Activated gamma-delta T cell treated with anti-CD3 and anti-CD28 coated beads, Interleukin-2, amount 50 U/mL, for 16 hours (primary cell): ENCODE measurements around the gene EPHA6.

Source experiments
- DNase-seq: peaks from one replicate; pipeline ENCODE4 v3.0.0-alpha.2; 2020; ENCODE audit warnings: low read depth

EPHA6 gene

DNA sequence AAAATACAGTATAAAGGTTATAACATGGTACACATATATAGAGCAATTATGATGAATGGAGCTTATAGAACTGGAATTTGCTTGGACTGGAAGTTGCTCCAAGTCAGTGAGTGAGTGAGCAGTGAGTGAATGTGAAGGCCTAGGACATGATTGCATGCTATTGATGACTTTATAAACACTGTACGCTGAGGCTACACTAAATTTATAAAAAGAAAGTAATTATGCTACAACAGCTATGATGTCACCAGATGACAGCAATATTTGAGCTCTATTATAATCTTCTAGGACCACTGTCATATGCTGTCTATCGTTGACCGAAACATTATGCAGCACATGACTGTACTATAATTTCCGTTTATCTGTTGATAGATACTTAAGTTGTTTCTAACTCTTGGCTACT is 463.3 kb downstream of the EPHA6 start:
- no peak for DNase-seq

DNA sequence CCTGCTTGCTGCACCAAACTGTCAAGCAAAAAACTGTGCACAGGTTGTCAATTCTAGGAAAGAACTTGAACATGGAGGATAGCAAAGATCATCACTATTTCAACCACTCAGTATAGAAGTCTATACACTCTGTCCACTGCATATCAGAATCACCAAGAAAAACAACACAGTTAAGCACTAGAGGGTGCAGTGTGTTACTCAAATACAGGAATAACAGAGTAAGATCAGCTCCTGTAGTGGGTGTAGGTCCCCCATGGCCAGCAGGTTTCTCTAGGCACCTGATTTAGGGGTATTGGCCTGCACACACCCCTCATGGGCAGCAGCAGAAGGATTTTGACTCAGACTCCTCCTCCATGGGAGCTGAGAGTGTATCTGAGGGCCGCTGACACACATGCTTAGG is 464.1 kb downstream of the EPHA6 start:
- no peak for DNase-seq

- no peak for DNase-seq
Measured at GRCh38 chr3:97291901-97292300, 477.5 kb downstream of the EPHA6 start.

- DNase-seq: no peak
Measured at GRCh38 chr3:97293596-97294131, 479.3 kb downstream of the EPHA6 start.

GRCh38 chr3:97297032-97297431 is 482.6 kb downstream of the EPHA6 start:
- no peak for DNase-seq

- no peak for DNase-seq
Measured at GRCh38 chr3:97301114-97301513, 486.7 kb downstream of the EPHA6 start.

GRCh38 chr3:97306226-97306625 is 491.8 kb downstream of the EPHA6 start:
- no peak for DNase-seq

DNA sequence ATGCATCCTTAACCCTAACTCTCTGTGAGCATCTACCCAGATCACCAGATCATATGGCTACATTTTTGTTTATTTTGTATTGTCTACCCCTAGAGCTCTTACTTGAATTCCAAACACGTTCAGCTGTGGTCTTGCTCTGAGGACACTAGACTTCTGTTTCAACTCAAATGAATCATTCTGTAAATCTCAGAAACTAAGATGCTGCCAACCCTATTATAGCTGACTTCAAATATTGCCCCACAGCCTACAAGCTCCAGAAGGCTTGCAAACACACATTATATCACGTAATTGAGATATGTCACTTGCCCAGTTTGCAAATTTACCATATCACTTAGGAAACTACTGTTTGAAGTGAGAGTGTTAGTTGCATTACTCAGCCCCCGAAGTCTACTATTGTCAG is 524.0 kb downstream of the EPHA6 start:
- no peak for DNase-seq

DNA sequence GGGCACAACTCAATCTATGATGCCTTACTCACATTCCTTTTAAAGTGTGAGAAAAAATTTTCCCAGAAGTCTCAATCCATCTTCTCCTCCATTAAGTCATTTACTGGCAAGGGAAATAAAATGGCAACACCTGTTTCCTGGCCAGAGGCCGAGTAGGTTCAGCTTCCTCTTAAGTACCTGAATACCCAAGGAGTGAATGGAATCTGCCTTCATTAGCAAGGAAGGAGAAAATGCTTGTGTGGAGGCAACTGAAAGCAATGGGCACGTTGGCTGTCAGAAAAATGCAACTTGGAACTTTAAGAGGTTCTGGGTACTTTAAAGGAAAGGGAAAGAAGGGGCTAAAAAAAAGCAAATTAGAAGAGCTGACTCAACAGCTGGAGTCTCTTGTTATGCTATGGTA is 526.5 kb downstream of the EPHA6 start:
- DNase-seq: no peak

DNA sequence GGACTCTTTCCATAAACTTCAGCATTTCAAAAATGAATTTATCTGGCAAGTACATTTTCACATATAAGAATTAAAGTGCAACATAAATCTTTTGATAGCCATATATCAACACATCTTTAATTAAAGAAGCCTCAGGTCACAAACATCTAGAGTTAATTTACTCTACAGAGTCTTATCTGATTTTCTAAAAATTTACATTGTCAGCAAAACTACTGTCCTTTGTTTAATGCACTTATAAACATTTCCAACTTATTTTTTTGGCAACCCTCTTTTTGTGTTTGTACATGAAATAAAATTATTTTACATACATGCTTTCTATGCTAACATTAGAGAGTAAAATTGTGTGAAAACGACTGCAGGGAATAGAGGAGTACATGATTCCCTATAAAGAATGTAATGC is 533.4 kb downstream of the EPHA6 start:
- DNase-seq: no peak

- DNase-seq: no peak
Measured at GRCh38 chr3:97350971-97351370, 536.6 kb downstream of the EPHA6 start.

DNA sequence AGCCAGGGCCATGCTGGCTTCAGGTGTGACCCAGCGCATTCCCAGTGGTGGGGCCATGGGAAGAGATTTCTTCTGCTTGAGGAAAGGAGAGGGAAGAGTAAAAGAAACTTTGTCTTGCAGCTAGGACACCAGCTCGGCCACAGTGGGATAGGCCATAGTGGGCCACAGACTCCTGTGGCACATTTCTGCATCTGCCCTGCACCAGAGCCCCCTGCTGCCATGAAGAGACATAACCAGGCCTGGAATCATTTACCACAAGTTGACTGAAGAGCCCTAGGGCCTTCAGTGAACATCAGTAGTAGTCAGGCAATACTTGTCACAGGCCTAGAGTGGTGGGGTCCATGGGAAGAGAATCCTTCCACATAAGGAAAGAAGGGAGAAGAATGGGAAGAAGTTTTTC is 538.8 kb downstream of the EPHA6 start:
- no peak for DNase-seq

DNA sequence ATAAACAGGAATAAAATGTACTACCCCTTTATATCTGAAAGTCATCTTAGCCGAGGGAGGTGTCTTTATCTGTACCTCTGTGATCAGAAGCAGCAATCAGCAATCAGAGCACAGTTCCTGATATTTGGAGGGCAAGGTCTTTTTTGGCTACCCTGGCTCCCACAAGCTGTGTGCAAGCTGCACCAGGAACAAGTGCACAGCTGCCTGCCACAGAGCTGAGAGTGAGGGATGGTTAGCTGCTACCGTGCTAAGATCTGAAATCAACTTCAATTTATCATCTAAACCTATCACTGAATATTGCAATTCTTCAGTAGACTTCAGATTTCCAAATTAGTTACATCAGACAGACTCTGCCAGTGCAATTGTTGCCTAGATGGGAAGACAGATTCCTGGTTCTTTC is 545.6 kb downstream of the EPHA6 start:
- DNase-seq: no peak

DNA sequence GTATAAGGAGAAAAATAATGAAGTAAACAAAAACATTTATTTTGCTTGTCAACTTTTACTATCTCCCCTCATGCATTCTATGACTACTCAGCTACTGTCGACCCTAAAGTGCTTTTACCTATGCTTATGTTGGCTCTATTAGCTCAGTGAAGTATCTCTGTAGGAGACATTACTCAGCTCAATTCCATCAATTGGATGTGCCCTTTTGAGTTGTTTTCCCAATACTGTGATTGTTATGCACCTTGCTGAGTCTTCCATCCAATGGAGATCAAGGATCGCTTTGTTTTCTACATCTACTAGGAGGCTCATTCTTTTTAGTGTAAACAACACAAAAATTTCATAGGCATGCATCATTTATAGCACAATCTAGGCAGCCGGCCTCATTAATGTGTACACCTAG is 546.4 kb downstream of the EPHA6 start:
- DNase-seq: no peak

DNA sequence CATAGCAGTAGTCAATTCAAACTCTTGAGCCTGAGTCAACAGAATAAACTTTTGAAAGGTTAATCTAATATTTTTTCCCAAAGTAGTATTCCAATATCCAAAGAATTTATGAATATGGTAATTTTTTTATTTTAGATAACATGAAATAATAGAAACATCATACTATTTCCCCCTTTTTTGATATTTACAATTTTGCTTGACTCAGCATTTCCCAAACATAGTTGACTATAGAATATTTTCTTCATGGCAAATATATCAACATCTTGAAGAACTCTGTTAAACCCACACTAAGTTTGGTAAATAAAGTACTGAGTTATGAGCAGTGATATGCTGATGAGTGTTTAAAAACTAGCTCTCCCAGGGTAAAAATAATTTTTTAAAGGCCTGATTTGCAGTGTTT is 570.2 kb downstream of the EPHA6 start:
- DNase-seq: no peak

GRCh38 chr3:97388774-97389173 is 574.4 kb downstream of the EPHA6 start:
- DNase-seq: no peak

DNA sequence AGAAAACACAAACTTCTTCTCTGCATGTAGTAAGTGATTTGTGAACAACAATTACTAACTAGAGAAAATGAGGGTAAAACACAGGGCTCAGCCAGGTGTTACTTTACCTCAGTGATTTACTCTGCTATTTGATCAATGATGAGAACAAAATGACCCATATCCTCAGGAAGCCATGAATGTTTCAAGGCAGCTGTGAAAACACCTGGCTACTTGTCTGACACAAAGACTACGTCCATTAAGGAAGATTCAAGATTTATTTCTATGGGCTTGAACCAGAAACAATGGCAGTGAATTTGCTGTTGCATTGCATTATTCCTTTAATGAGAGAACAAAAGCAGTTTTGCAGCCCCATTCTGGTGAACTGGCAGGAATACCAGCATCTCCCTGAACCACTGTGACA is 575.5 kb downstream of the EPHA6 start:
- no peak for DNase-seq

DNA sequence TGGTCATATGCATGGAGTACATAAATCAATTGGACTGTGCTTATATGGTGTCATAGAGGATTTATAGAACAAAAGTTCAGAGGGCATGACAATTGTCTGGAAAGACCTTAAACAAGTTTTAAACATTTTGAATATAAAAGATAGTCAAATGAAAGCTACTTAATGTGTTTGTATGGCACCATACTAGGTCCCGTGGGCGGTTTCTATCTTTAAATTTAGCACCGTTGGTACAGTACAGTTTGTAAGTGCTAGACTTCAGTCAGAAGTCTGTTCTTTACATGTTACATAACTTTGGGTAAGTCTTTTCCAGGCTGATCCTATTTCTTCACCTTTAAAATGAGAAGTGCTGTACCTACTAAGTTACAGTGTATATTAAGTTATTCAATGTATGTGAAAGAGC is 576.8 kb downstream of the EPHA6 start:
- DNase-seq: no peak

DNA sequence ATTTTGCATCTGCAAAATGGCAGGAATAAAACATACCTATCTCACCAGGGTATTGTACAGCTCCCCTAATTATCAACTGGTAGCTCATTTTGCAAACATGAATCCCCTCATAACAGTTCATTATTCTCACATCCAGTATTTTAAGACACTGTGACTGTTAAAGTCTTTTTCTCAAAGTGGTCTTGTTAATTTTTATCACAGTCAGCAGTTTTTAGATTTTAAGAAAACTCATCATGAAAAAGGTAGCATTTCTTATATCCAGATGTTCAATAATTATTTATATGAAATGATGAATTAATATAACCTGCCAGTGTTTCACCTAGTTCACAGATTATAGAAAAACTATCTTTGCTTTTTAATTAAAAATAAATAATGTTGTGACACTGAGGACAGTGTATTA is 595.2 kb downstream of the EPHA6 start:
- no peak for DNase-seq

GRCh38 chr3:97421565-97421964 is 607.2 kb downstream of the EPHA6 start:
- no peak for DNase-seq

GRCh38 chr3:97425002-97425401 is 610.6 kb downstream of the EPHA6 start:
- no peak for DNase-seq

DNA sequence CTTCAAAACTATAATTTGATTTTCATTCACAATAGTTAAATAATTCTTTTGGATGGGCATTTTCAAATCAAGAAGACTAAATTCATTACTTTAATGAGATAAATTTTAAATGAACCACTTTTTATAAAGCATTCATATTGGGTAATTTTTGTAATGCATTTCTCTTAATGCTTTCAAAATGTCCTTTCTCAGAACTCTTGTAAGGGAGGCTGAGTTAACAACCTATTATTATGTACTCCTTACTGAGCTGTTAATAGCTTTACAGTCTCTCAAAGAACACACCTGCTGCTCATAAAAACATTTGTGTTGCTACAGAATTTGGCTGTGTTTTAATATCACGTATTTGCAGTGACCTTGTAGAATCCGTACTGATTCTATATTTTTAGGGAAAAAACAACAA is 616.2 kb downstream of the EPHA6 start:
- DNase-seq: no peak

DNA sequence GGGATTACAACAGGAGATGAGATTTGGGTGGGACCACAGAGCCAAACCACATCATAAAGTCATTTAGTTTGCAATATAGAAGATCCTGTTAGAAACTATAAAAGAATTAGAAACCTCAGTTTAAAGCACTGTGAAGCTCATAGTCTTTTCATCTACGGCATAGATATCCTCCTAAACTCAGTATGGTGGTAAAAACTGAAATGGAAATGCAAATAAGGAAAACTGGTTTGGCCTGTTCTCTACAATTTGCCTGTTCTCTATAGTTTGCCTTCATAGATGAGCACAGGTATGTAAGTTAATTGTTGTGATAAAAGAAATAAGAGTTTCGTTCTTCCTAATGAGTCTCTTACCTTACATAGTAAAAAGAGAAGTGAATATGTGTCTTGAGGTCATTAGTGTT is 618.5 kb downstream of the EPHA6 start:
- no peak for DNase-seq

- no peak for DNase-seq
Measured at GRCh38 chr3:97438131-97438530, 623.7 kb downstream of the EPHA6 start.

DNA sequence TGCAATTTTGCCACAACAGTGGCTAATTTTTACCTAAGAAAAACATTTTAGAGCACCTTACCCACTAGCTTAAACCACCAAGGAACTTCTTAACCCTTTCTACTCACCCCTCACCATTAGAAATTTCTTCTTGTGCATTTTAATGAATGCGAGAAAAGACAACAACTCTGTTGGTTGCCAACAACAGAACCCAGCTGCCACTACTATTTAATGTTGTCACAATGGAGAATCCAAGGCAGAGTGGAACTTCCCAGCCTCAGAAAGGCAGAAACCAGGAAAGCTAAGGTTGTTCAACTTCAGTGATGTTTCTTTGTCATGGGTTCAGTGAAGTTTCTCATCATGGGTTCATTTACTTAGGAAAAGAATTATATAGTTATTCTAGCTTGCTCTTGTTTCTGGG is 625.0 kb downstream of the EPHA6 start:
- DNase-seq: no peak
